HCT116 (cell line): ENCODE results near the gene SHROOM3.

Experiments
- CTCF ChIP-seq, 3 experiments: fragments of 200-600 bp in 1 of 3; sonication (generic) in 1 of 3; IDR thresholded peaks in 2 of 3; conservative IDR thresholded peaks in 1 of 3; 2 replicates each; pipeline ENCODE4 v1.5.1; 2012 to 2017; ENCODE audit warnings: low read depth in 2 of 3, low read length in 2 of 3, antibody characterized with exemption in 1 of 3, borderline replicate concordance in 1 of 3, control low read depth in 1 of 3, mild to moderate bottlenecking in 1 of 3, mixed read lengths in 1 of 3, mixed run types in 1 of 3, moderate library complexity in 1 of 3; ENCODE audit not compliant: insufficient read depth in 1 of 3
- EZH2 ChIP-seq: fragments of 200-600 bp; sonication (generic); IDR thresholded peaks from 2 replicates; pipeline ENCODE4 v1.6.1; 2017; ENCODE audit warnings: antibody characterized with exemption, mixed run types
- EZH2phosphoT487 ChIP-seq: fragments of 200-600 bp; IDR thresholded peaks from 2 replicates; pipeline ENCODE4 v1.6.1; 2018; ENCODE audit warnings: antibody characterized with exemption, borderline replicate concordance
- POLR2AphosphoS5 ChIP-seq: IDR thresholded peaks from 2 replicates; pipeline ENCODE4 v1.6.1; 2011; ENCODE audit warnings: mild to moderate bottlenecking, low read depth, low read length, moderate library complexity
- REST ChIP-seq: IDR thresholded peaks from 2 replicates; pipeline ENCODE4 v1.6.1; 2012; ENCODE audit warnings: low read depth
- SP1 ChIP-seq: IDR thresholded peaks from 2 replicates; pipeline ENCODE4 v1.6.1; 2012; ENCODE audit warnings: low read depth

- no peak for TF ChIP-seq POLR2AphosphoS5
- TF ChIP-seq REST, result no peak
- TF ChIP-seq EZH2, result no peak
- TF ChIP-seq CTCF (IDR thresholded peaks at IDR 0.05 in 2 of 3, conservative IDR thresholded peaks at IDR 0.05 in 1 of 3; ENCODE audit: borderline replicate concordance in 1 of 3, insufficient read depth in 1 of 3, low read depth in 2 of 3, low read length in 2 of 3), result no peak
- no peak for TF ChIP-seq EZH2phosphoT487
- TF ChIP-seq SP1, result no peak
Observed at GRCh38 chr4:76484654-76485053, 49.6 kb downstream of the SHROOM3 start.
